ENCODE data around the gene KIF18A.

KIF18A gene

DNA sequence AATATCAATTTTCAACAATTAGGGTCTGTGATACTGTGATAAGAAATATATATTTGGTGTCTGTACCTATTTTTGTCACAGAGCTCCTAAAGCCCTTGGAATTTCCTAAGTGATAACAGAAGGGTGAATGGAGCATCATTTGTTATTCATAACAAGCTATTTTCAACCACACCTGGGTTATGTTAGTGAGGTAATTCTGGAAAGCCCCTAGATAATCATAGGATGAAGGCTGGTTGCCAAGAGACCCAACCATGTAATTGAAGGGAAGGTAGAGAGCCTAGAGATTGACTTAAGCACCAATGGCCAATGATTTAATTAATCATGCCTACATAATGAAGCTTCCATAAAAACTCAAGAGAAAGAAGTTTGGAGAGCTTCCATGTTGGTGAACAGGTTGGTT, 109.4 kb downstream of the KIF18A start:
- Histone ChIP-seq H3K27me3 (no peaks in the 10 kb centered on the region), H3K4me1 (no peaks in the 10 kb centered on the region), H3K27ac (no peak overlapping the region), H3K36me3 (no peaks in the 10 kb centered on the region), H3K4me3 (no peak overlapping the region), H3K9me3 (peaks cover 0 to 19% (median 18%) of the 10 kb centered on the region in 3 donors)
- no peak for DNase-seq
- TF ChIP-seq CTCF (IDR thresholded peaks at IDR 0.05): no peak
- intact Hi-C loops (cut with DNase I; ENCODE audit: low total_unique reads): no loop called here

- peaks cover 0 to 11% (median 7%) of the 10 kb centered on the region in 3 donors for H3K9me3 ChIP-seq
- no peak overlapping the region for H3K27ac ChIP-seq
- no peaks in the 10 kb centered on the region for H3K4me1 ChIP-seq
- intact Hi-C loops (cut with DNase I; ENCODE audit: low total_unique reads): no loop called here
- H3K27me3 ChIP-seq: no peaks in the 10 kb centered on the region
- DNase-seq: no peak
- no peak overlapping the region for H3K4me3 ChIP-seq
- H3K36me3 ChIP-seq: no peaks in the 10 kb centered on the region
- TF ChIP-seq CTCF (IDR thresholded peaks at IDR 0.05): no peak
These were observed 110.6 kb downstream of the KIF18A start for GRCh38 chr11:27997344-27997743.

- Histone ChIP-seq H3K9me3 (peaks cover 0 to 2% (median 0%) of the 10 kb centered on the region in 3 donors), H3K27ac (no peak overlapping the region), H3K4me3 (no peak overlapping the region), H3K36me3 (no peaks in the 10 kb centered on the region), H3K27me3 (no peaks in the 10 kb centered on the region), H3K4me1 (no peaks in the 10 kb centered on the region)
- no peak for DNase-seq
- no peak for TF ChIP-seq CTCF (IDR thresholded peaks at IDR 0.05)
- intact Hi-C loops (cut with DNase I; ENCODE audit: low total_unique reads): no loop called here
These were observed 111.9 kb downstream of the KIF18A start for GRCh38 chr11:27996066-27996465.

DNA sequence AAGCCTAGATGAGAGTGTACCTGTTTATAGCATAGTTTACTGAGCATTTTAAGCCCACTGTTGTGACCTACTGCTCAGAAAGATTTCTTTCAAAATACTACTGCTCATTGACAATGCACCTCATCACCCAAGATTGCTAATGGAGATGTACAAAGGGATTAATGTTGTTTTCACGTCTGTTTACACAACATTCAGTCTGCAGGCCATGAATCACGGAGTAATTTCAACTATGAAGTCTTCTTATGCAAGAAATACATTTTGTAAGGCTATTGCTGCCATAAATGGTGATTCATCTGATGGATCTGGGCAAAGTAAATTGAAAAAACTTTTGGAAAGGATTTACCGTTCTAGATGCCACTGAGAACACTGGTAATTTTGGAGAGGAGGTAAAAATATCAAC, 112.9 kb downstream of the KIF18A start:
- no peaks in the 10 kb centered on the region for H3K4me1 ChIP-seq
- TF ChIP-seq CTCF (IDR thresholded peaks at IDR 0.05): no peak
- H3K4me3 ChIP-seq: no peak overlapping the region
- H3K27me3 ChIP-seq: no peaks in the 10 kb centered on the region
- H3K36me3 ChIP-seq: no peaks in the 10 kb centered on the region
- no peak overlapping the region for H3K27ac ChIP-seq
- intact Hi-C loops (cut with DNase I; ENCODE audit: low total_unique reads): no loop called here
- DNase-seq: no peak
- no peaks in the 10 kb centered on the region for H3K9me3 ChIP-seq

GRCh38 chr11:27991736-27992135, 116.2 kb downstream of the KIF18A start:
- H3K36me3 ChIP-seq: no peaks in the 10 kb centered on the region
- TF ChIP-seq CTCF (IDR thresholded peaks at IDR 0.05): no peak
- H3K9me3 ChIP-seq: no peaks in the 10 kb centered on the region
- H3K4me3 ChIP-seq: no peak overlapping the region
- H3K4me1 ChIP-seq: no peaks in the 10 kb centered on the region
- no peak for DNase-seq
- H3K27me3 ChIP-seq: no peaks in the 10 kb centered on the region
- intact Hi-C loops (cut with DNase I; ENCODE audit: low total_unique reads): no loop called here
- H3K27ac ChIP-seq: no peak overlapping the region

- no peak for TF ChIP-seq CTCF (IDR thresholded peaks at IDR 0.05)
These were observed 130.4 kb downstream of the KIF18A start for GRCh38 chr11:27977527-27977926.

More at GRCh38 chr11:27977527-27977926, 130.4 kb downstream of the KIF18A start:
- Histone ChIP-seq H3K36me3 (no peaks in the 10 kb centered on the region), H3K9me3 (no peaks in the 10 kb centered on the region), H3K27ac (no peak overlapping the region), H3K4me3 (no peak overlapping the region), H3K4me1 (no peaks in the 10 kb centered on the region), H3K27me3 (no peaks in the 10 kb centered on the region)
- intact Hi-C loops (cut with DNase I; ENCODE audit: low total_unique reads): no loop called here
- no peak for DNase-seq

Data from tibial artery (tissue), 4 donors.